GM19025 (cell line): Measurements from ENCODE around the gene NFYA.

Source experiments
- ATAC-seq: cut with Tn5 transposase; IDR thresholded peaks from one replicate; pipeline ENCODE4 v1.9.1; 2021; ENCODE audit warnings: mild to moderate bottlenecking, low read depth, moderate library complexity; ENCODE audit not compliant: unreplicated experiment

The NFYA gene

GRCh38 chr6:41071923-41072835 lies 595 bp upstream of the NFYA start, which contains the start of gene OARD1:
TSS of gene OARD1 (minus strand) at chr6:41072356. CDS start at chr6:41071634, 722 bp downstream.
- ATAC-seq = peak; percentile 56

- peak; percentile 19 for ATAC-seq
Observed at GRCh38 chr6:41073203-41073967, 611 bp downstream of the NFYA start.

GRCh38 chr6:41073968-41074691 lies 1.4 kb downstream of the NFYA start:
- ATAC-seq = no peak

DNA sequence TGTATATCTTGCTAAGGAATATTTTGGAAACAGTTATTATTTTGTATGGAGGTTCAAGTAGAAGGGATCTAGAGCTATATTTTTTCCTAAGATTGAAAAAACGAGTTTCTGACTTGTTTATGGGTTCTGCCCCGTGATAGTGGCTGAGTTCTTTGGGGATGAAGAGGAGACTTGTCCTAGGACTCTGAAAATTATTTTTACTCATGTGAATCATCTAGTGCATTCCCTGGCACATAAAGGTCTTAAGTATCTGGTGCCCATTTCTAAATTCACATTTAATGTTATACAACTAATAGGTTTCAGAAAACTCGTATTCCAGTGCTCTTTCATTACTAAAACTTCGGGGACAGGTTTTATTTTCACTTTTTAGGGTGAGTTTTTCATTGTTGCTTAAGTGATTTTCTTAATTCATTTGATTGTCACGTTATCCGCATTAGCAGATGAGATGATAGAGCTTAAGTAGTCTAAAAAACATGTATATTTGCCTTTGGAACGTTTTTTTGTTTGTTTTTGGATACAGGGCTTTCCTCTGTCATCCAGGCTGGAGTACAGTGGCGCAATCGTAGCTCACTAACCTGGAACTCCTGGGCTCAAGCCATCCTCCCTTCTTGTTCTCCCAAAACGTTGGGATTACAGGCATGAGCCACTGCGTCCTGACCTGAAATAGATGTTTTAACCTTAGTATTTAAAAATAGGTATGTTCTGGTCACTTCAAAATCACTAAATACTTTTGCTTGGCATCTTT lies 2.1 kb downstream of the NFYA start:
- no peak for ATAC-seq

GRCh38 chr6:41075651-41076626 lies 3.2 kb downstream of the NFYA start:
- ATAC-seq = no peak

DNA sequence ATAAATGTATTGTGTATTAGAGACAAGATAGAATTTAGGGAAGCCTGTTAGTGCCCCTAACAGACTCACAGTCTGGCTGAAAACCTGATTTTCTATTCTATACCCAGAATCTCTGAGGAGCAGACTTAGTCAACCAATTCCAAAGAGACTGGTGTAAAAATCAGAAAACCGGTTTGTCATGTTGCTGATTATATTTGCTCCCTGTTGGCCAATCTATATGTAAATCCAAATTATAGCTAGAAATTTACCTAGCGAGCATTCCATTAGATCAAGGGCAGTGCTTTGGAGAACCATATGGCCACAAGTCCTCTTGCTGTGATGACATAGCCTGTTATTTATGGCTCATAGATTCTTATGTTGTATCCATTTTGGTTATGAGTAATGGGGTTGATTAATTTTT lies 4.8 kb downstream of the NFYA start:
- no peak for ATAC-seq

- ATAC-seq = no peak
Observed at GRCh38 chr6:41078101-41078500, 5.3 kb downstream of the NFYA start.

DNA sequence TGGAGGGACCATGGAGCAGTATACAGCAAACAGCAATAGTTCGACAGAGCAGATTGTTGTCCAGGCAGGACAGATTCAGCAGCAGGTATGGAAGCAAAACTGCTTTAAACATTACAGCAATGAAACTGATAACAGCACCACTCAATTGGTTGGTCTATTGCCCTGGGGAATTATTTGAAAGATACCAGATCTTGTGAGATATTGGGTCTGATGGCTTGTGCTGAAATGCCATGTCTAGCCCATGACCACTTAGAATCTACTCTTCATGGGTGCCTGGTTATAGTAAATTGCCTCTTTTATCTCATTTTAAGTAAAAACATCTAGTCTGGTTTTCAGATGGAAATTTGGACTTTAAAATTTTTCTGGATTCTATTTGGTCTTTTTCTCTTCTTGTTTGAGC lies 6.3 kb downstream of the NFYA start:
- ATAC-seq = no peak

GRCh38 chr6:41080621-41081020 lies 7.8 kb downstream of the NFYA start:
- no peak for ATAC-seq

- no peak for ATAC-seq
Observed at GRCh38 chr6:41083072-41083471, 10.3 kb downstream of the NFYA start.

DNA sequence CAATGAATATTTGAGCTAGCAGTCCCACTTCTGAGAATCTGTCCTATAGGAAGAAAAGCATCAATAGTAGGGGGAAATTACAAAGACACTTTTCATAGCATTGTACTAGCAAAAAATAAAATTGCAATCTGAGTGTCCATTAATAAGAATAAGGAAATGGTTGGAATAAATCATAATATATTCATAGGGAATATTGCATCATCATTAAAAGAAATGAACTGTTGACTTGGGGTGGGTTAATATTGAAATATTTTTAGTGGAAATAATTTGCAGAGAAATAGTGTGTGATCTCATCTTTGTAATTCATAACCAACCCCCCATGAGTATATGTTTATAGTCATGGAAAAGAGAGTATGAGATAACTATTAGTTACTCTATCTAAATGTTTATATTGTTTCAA lies 12.4 kb downstream of the NFYA start:
- ATAC-seq = no peak

GRCh38 chr6:41088451-41088850 lies 15.7 kb downstream of the NFYA start:
- no peak for ATAC-seq

GRCh38 chr6:41090841-41091761 lies 18.3 kb downstream of the NFYA start:
- no peak for ATAC-seq

DNA sequence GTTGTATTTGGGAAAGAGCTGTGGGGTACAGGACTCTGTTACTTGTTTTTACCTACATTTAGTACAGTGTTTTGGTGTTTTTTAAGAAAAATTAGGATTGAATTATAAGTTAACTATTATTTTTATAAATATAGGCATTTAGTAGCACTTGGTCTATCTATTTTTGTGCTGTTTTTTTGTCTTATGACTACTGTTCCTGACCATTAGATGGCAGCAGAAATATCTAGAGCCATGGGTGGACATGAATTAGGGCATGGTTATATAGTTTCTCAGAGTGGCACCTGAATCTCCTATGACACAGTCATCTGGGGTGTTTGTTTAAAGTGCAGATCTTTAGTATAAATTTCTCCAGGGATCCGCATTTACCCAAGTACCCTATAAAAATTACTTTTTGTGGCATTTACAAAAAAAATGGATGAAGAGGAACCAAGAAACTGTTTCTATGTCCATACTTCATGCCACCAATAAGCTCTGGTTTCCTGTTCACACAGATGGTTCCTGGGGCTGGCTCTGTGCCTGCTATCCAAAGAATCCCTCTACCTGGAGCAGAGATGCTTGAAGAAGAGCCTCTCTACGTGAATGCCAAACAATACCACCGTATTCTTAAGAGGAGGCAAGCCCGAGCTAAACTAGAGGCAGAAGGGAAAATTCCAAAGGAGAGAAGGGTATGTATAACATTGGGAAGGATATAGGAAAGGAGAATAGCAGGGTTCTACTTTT lies 19.8 kb downstream of the NFYA start:
- ATAC-seq = no peak

DNA sequence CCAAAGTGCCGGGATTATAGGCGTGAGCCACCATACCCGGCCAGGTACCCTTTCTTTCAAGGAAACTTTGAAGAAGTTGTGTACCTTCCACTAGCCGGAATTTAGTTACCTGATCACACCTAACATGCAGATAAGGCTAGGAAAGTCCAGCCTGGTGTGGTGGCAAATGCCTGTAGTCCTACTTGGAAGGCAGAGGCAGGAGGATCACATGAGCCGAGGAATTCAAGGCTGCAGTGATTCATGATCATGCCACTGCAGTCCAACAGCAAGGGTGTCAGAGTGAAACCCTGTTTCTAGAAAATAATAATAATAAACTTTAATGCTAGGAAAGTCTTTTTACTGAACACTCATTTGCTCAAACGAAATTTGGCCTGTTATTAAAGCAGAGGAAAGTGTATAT lies 21.0 kb downstream of the NFYA start:
- ATAC-seq = no peak

DNA sequence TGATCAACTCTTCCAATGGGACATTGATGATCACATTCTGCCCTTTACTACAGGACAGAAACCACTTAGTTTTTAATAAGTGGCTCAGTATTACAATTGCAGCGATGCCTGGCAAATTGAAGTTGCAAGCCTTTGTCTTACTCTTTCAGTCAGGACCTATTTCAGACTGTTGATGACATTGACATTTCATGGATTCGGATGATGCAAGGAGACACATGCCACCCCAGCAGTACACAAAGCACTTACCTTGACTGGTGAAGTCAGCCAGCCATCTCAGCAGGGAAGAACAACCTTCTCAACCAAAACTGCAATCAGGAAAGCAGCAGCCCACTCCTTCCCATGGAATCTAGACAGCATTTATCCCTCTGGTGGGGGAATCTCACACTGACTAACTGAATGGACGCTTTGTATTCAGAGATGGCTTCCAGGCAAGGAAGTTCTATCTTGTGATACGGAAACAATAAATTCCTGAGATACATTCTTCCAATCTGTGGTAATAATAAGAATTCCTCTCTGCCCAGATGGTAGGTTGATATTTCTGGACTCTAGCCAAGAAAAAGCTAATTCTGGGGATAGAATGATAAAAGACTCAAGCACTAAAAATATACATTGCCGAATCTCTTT lies 24.8 kb downstream of the NFYA start:
- ATAC-seq = no peak

DNA sequence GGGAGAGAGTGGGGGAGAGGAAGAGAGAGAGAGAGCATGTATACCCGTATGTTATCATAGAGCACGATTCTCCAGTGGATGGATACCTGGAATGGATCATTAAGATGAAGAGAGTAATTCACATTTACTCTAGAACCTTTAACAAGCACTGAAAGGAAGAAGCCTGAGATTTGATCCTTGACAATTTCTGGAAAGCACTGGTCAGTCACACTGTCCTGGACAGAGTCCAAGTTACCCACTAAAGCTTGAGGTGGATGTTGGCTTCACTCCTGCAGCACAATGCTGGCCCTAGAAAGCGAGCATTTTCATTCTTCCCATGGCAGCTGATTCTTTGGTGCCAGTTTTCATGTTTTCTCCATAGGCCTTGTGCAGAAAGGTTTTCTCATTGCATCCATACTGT lies 25.6 kb downstream of the NFYA start:
- no peak for ATAC-seq
